Neural cell (in vitro differentiated cells): ENCODE results near the gene FBLN5. TPM values are rescaled to one million over a fixed set of nuclear protein-coding genes. Genes with fewer than 3 reads are reported as not detected.

Experiments used
- H2AFZ ChIP-seq: fragments of 200-600, 300-800 bp; sonication (generic), shearing (Covaris generic); 2 replicates; pipeline ENCODE4 v1.6.0; 2014; ENCODE audit warnings: low read depth, mild to moderate bottlenecking, antibody characterized with exemption, low read length, moderate library complexity
- H3F3A ChIP-seq: fragments of 200-600 bp; shearing (Covaris generic); 2 replicates; pipeline ENCODE4 v1.6.1; 2016; ENCODE audit warnings: mild to moderate bottlenecking, moderate library complexity, mixed read lengths, antibody characterized with exemption, low read length; ENCODE audit not compliant: insufficient read depth, poor library complexity, severe bottlenecking
- H3K27ac ChIP-seq: fragments of 200-600, 300-800 bp; sonication (generic), shearing (Covaris generic); 2 replicates; pipeline ENCODE4 v1.5.1; 2014; ENCODE audit warnings: mild to moderate bottlenecking, low read length, moderate library complexity
- H3K27me3 ChIP-seq: fragments of 300-800, 200-600 bp; sonication (generic), shearing (Covaris generic); 2 replicates; pipeline ENCODE4 v1.6.0; 2014; ENCODE audit warnings: mild to moderate bottlenecking, low read depth, low read length, moderate library complexity; ENCODE audit not compliant: insufficient read depth
- H3K36me3 ChIP-seq: fragments of 300-800, 200-600 bp; sonication (generic), shearing (Covaris generic); 2 replicates; pipeline ENCODE4 v1.5.1; 2014; ENCODE audit warnings: mild to moderate bottlenecking, antibody characterized with exemption, low read length, moderate library complexity; ENCODE audit not compliant: insufficient read depth
- H3K4me2 ChIP-seq: fragments of 300-800, 200-600 bp; sonication (generic), shearing (Covaris generic); 2 replicates; pipeline ENCODE4 v1.6.0; 2014; ENCODE audit warnings: mild to moderate bottlenecking, low read length
- H3K4me3 ChIP-seq: fragments of 300-800, 200-600 bp; sonication (generic), shearing (Covaris generic); 2 replicates; pipeline ENCODE4 v1.5.1; 2014; ENCODE audit warnings: mild to moderate bottlenecking, low read length, moderate library complexity
- H3K79me2 ChIP-seq: fragments of 200-600 bp; shearing (Covaris generic); replicated peaks from 2 replicates; pipeline ENCODE4 v1.6.0; 2014; ENCODE audit warnings: mild to moderate bottlenecking, low read length, moderate library complexity; ENCODE audit not compliant: insufficient read depth
- H3K9ac ChIP-seq: fragments of 300-800, 200-600 bp; sonication (generic), shearing (Covaris generic); 2 replicates; pipeline ENCODE4 v1.6.1; 2016; ENCODE audit warnings: mild to moderate bottlenecking, low read length, mixed read lengths
- H3K9me2 ChIP-seq: fragments of 200-600 bp; shearing (Covaris generic); 2 replicates; pipeline ENCODE4 v1.6.1; 2016; ENCODE audit warnings: mild to moderate bottlenecking, low read length, mixed read lengths; ENCODE audit not compliant: insufficient read depth
- H3K9me3 ChIP-seq: fragments of 200-600, 300-800 bp; sonication (generic), shearing (Covaris generic); 2 replicates; pipeline ENCODE4 v1.6.1; 2016; ENCODE audit warnings: mild to moderate bottlenecking, mixed run types, low read length, moderate library complexity, mixed read lengths
- H4K20me1 ChIP-seq: fragments of 200-600 bp; shearing (Covaris generic); 2 replicates; pipeline ENCODE4 v1.6.1; 2016; ENCODE audit warnings: mild to moderate bottlenecking, mixed run types; ENCODE audit not compliant: insufficient read depth
- EP300 ChIP-seq: fragments of 450-650 bp; conservative IDR thresholded peaks from 2 replicates; pipeline ENCODE4 v1.6.1; 2014; ENCODE audit warnings: antibody characterized with exemption, mild to moderate bottlenecking, moderate library complexity; ENCODE audit not compliant: poor library complexity, severe bottlenecking
- EZH2 ChIP-seq: fragments of 200-600, 300-800 bp; shearing (Covaris generic), sonication (generic); IDR thresholded peaks from 2 replicates; pipeline ENCODE4 v1.6.1; 2014; ENCODE audit warnings: antibody characterized with exemption, low read length, borderline replicate concordance, mild to moderate bottlenecking; ENCODE audit not compliant: insufficient read depth, poor library complexity, severe bottlenecking
- MXI1 ChIP-seq: fragments of 450-650 bp; conservative IDR thresholded peaks from 2 replicates; pipeline ENCODE4 v1.6.1; 2014; ENCODE audit warnings: antibody characterized with exemption, mild to moderate bottlenecking; ENCODE audit not compliant: poor library complexity, severe bottlenecking
- POLR2AphosphoS5 ChIP-seq: IDR thresholded peaks from 2 replicates; pipeline ENCODE4 v1.6.1; 2012
- RAD21 ChIP-seq: fragments of 450-650 bp; conservative IDR thresholded peaks from 2 replicates; pipeline ENCODE4 v1.6.1; 2014; ENCODE audit warnings: antibody characterized with exemption, mild to moderate bottlenecking, moderate library complexity
- REST ChIP-seq: IDR thresholded peaks from 2 replicates; pipeline ENCODE4 v1.6.1; 2012; ENCODE audit warnings: borderline replicate concordance
- SMC3 ChIP-seq: fragments of 450-650 bp; conservative IDR thresholded peaks from 2 replicates; pipeline ENCODE4 v1.6.1; 2014; ENCODE audit warnings: antibody characterized with exemption, mild to moderate bottlenecking, moderate library complexity; ENCODE audit not compliant: poor library complexity
- TAF1 ChIP-seq: IDR thresholded peaks from 2 replicates; pipeline ENCODE4 v1.6.1; 2012; ENCODE audit warnings: low read depth
- polyA plus RNA-seq: library from polyadenylated mRNA; depleted of rRNA; stranded (reverse); fragments of >200 nt; gene quantifications from 2 replicates; pipeline ENCODE4 v1.2.3, GENCODE V29; 2014
- TF ChIP-seq, protein P1 (sequence below): fragments of 450-650 bp; IDR thresholded peaks from 2 replicates; pipeline ENCODE4 v1.5.1; 2014; ENCODE audit warnings: antibody characterized with exemption, mild to moderate bottlenecking, moderate library complexity; ENCODE audit not compliant: poor library complexity, severe bottlenecking

FBLN5 gene
- polyA plus RNA-seq, 1 donor from 2014 or later, result 1.5 TPM

- H4K20me1 ChIP-seq, result no peaks in the 10 kb centered on the region
- no peak overlapping the region for H3K27ac ChIP-seq
- no peak overlapping the region for H3K4me2 ChIP-seq
- H3K9me3 ChIP-seq, result no peaks in the 10 kb centered on the region
- H3K9ac ChIP-seq, result no peak overlapping the region
- H3K4me3 ChIP-seq, result no peak overlapping the region
- H3K79me2 ChIP-seq, result no peaks in the 10 kb centered on the region
- H3K36me3 ChIP-seq, result no peaks in the 10 kb centered on the region
- TF ChIP-seq, protein P1, sequence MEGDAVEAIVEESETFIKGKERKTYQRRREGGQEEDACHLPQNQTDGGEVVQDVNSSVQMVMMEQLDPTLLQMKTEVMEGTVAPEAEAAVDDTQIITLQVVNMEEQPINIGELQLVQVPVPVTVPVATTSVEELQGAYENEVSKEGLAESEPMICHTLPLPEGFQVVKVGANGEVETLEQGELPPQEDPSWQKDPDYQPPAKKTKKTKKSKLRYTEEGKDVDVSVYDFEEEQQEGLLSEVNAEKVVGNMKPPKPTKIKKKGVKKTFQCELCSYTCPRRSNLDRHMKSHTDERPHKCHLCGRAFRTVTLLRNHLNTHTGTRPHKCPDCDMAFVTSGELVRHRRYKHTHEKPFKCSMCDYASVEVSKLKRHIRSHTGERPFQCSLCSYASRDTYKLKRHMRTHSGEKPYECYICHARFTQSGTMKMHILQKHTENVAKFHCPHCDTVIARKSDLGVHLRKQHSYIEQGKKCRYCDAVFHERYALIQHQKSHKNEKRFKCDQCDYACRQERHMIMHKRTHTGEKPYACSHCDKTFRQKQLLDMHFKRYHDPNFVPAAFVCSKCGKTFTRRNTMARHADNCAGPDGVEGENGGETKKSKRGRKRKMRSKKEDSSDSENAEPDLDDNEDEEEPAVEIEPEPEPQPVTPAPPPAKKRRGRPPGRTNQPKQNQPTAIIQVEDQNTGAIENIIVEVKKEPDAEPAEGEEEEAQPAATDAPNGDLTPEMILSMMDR, result no peak
- TF ChIP-seq MXI1 (no peak), SMC3 (no peak), REST (no peak), EZH2 (no peak), EP300 (no peak), RAD21 (no peak), POLR2AphosphoS5 (no peak), TAF1 (no peak)
- no peaks in the 10 kb centered on the region for H3K9me2 ChIP-seq
- H3K27me3 ChIP-seq, result peaks cover under 1% of the 10 kb centered on the region
- H3F3A ChIP-seq, result no peaks in the 10 kb centered on the region
- no peak overlapping the region for H2AFZ ChIP-seq
Measured at GRCh38 chr14:91953170-91953985, 5.9 kb upstream of the FBLN5 start.

DNA sequence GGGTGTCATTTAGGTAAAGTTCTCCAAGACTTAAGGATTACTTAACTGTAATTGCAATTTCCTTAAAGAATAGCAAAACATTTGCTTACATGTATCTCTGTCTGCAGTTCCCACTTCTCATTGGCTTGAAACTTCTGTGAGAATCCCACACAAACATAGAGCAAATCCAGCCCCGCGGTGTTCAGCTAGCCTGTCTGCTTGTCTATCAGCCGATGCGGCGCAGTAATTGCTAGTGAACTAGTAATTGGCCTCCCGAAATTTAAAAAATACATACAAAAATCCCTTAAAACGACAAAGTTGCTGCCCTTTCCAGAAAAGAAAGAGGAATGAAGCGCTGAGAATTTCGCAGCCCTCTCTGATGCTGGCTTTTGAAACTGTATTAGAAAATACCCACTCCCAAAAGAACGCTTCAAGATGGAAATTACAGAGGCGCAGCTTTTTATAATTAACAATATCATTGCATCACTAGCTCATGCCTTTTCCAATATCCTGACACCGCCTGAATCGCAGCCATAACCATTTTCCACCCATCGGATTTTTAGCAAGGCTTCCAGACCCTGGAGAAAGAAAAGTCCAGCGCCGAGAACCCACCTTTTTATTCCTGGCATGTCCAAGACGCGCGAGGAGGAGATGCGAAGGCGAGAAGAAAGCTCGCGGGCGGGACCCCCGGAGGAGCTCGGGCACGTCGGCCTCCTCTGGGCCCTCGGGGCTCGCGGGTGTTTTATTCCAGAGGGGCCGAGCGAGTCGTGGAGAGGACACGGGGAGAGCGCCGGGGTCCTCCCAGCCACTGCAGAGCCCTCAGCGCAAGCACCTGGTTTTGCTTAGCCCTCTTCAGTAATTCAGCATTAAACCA lies 646 bp downstream of the FBLN5 start:
- no peak overlapping the region for H3K27ac ChIP-seq

More for the DNA sequence above, 646 bp downstream of the FBLN5 start:
- H3K4me3 ChIP-seq, result peak overlapping the region; percentile 56
- H2AFZ ChIP-seq, result peak overlapping the region; percentile 8
- H4K20me1 ChIP-seq, result no peaks in the 10 kb centered on the region
- no peak overlapping the region for H3K4me2 ChIP-seq
- no peaks in the 10 kb centered on the region for H3K79me2 ChIP-seq
- H3K9ac ChIP-seq, result no peak overlapping the region
- H3K9me2 ChIP-seq, result no peaks in the 10 kb centered on the region
- TF ChIP-seq POLR2AphosphoS5 (no peak), EP300 (no peak), REST (no peak), EZH2 (no peak), SMC3 (no peak), TAF1 (no peak), RAD21 (no peak), MXI1 (no peak)
- TF ChIP-seq, protein P1, result no peak
- H3F3A ChIP-seq, result no peaks in the 10 kb centered on the region
- no peaks in the 10 kb centered on the region for H3K9me3 ChIP-seq
- H3K36me3 ChIP-seq, result no peaks in the 10 kb centered on the region
- H3K27me3 ChIP-seq, result peaks cover 24% of the 10 kb centered on the region
